ENCODE results near the gene ALG1. TPM values are rescaled to one million over a fixed set of nuclear protein-coding genes. Genes with fewer than 3 reads are reported as not detected.
A peak's percentile ranks its signal among the peaks of the same experiment; 100 is the strongest.

The ALG1 gene
- total and polyA plus RNA-seq, 5 donors from 2014 or later: 13.4 to 38.8 (median 34.0) TPM

- no peaks in the 10 kb centered on the region for H3K36me3 ChIP-seq (ENCODE audit: control insufficient read depth, insufficient read depth, low read length)
- Mint-ChIP-seq H3K9me3 (no peaks in the 10 kb centered on the region), H3K27ac (no peak overlapping the region), H3K4me1 (peaks cover 0 to 3% (median 0%) of the 10 kb centered on the region in 4 donors), H3K36me3 (peaks cover 3% of the 10 kb centered on the region), H3K27me3 (peaks cover 7% of the 10 kb centered on the region), H3K4me3 (no peak overlapping the region)
- no peaks in the 10 kb centered on the region for H3K27me3 ChIP-seq (ENCODE audit: control insufficient read depth, insufficient read depth, low read length)
- no peak for DNase-seq
- H3K4me1 ChIP-seq (ENCODE audit: control insufficient read depth, insufficient read depth, low read length, poor library complexity, severe bottlenecking): no peaks in the 10 kb centered on the region
- no peak for ATAC-seq (ENCODE audit: low read depth in 2 of 2)
- H3K4me3 ChIP-seq (ENCODE audit: low read depth, low read length): no peak overlapping the region
- no peaks in the 10 kb centered on the region for H3K9me3 ChIP-seq (ENCODE audit: control insufficient read depth in 2 of 2, low read length in 2 of 2)
- no peak overlapping the region for H3K27ac ChIP-seq (ENCODE audit: insufficient read depth, low read length, poor library complexity, severe bottlenecking)
Measured at GRCh38 chr16:5062790-5063765, 8.6 kb upstream of the ALG1 start.

- no peaks in the 10 kb centered on the region for H3K27me3 ChIP-seq (ENCODE audit: control insufficient read depth, insufficient read depth, low read length)
- no peak for ATAC-seq (ENCODE audit: low read depth in 2 of 2)
- H3K4me3 ChIP-seq (ENCODE audit: low read depth, low read length): no peak overlapping the region
- H3K27ac ChIP-seq (ENCODE audit: insufficient read depth, low read length, poor library complexity, severe bottlenecking): no peak overlapping the region
- Mint-ChIP-seq H3K4me3 (no peak overlapping the region), H3K36me3 (peaks cover 3% of the 10 kb centered on the region), H3K27ac (no peak overlapping the region), H3K27me3 (peaks cover 7% of the 10 kb centered on the region), H3K4me1 (peaks cover 0 to 3% (median 0%) of the 10 kb centered on the region in 4 donors), H3K9me3 (no peaks in the 10 kb centered on the region)
- no peaks in the 10 kb centered on the region for H3K36me3 ChIP-seq (ENCODE audit: control insufficient read depth, insufficient read depth, low read length)
- DNase-seq: no peak
- no peaks in the 10 kb centered on the region for H3K9me3 ChIP-seq (ENCODE audit: control insufficient read depth in 2 of 2, low read length in 2 of 2)
- H3K4me1 ChIP-seq (ENCODE audit: control insufficient read depth, insufficient read depth, low read length, poor library complexity, severe bottlenecking): no peaks in the 10 kb centered on the region
Measured at GRCh38 chr16:5064915-5065314, 6.7 kb upstream of the ALG1 start.

GRCh38 chr16:5065326-5065725 lies 6.3 kb upstream of the ALG1 start:
- H3K27me3 Mint-ChIP-seq: peaks cover 9% of the 10 kb centered on the region
- Histone ChIP-seq H3K9me3 (ENCODE audit: control insufficient read depth in 2 of 2, low read length in 2 of 2) (no peaks in the 10 kb centered on the region), H3K27ac (ENCODE audit: insufficient read depth, low read length, poor library complexity, severe bottlenecking) (no peak overlapping the region), H3K36me3 (ENCODE audit: control insufficient read depth, insufficient read depth, low read length) (no peaks in the 10 kb centered on the region), H3K4me1 (ENCODE audit: control insufficient read depth, insufficient read depth, low read length, poor library complexity, severe bottlenecking) (no peaks in the 10 kb centered on the region), H3K4me3 (ENCODE audit: low read depth, low read length) (no peak overlapping the region), H3K27me3 (ENCODE audit: control insufficient read depth, insufficient read depth, low read length) (no peaks in the 10 kb centered on the region)
- no peaks in the 10 kb centered on the region for H3K9me3 Mint-ChIP-seq
- peaks cover 3% of the 10 kb centered on the region for H3K36me3 Mint-ChIP-seq
- no peak overlapping the region for H3K27ac Mint-ChIP-seq
- H3K4me3 Mint-ChIP-seq: no peak overlapping the region
- DNase-seq: no peak
- peaks cover 0 to 3% (median 0%) of the 10 kb centered on the region in 4 donors for H3K4me1 Mint-ChIP-seq
- no peak for ATAC-seq (ENCODE audit: low read depth in 2 of 2)

GRCh38 chr16:5065813-5066212 lies 5.8 kb upstream of the ALG1 start, which contains the start of gene C16orf89:
Gene C16orf89 (minus strand): TSS chr16:5065956. CDS start chr16:5065908, 48 bp downstream.
- peaks cover 0 to 4% (median 2%) of the 10 kb centered on the region in 4 donors for H3K4me1 Mint-ChIP-seq
- H3K9me3 ChIP-seq (ENCODE audit: control insufficient read depth in 2 of 2, low read length in 2 of 2): no peaks in the 10 kb centered on the region
- no peak for ATAC-seq (ENCODE audit: low read depth in 2 of 2)

GRCh38 chr16:5066511-5066910 lies 5.1 kb upstream of the ALG1 start:
- H3K27ac Mint-ChIP-seq: no peak overlapping the region
- H3K27me3 Mint-ChIP-seq: peaks cover 15% of the 10 kb centered on the region
- no peak for DNase-seq
- no peak overlapping the region for H3K27ac ChIP-seq (ENCODE audit: insufficient read depth, low read length, poor library complexity, severe bottlenecking)
- H3K4me3 ChIP-seq (ENCODE audit: low read depth, low read length): no peak overlapping the region
- no peaks in the 10 kb centered on the region for H3K27me3 ChIP-seq (ENCODE audit: control insufficient read depth, insufficient read depth, low read length)
- H3K4me1 Mint-ChIP-seq: peaks cover 2 to 11% (median 5%) of the 10 kb centered on the region in 4 donors
- ATAC-seq (ENCODE audit: low read depth in 2 of 2): no peak
- no peaks in the 10 kb centered on the region for H3K9me3 Mint-ChIP-seq
- H3K36me3 Mint-ChIP-seq: peaks cover 3% of the 10 kb centered on the region
- H3K36me3 ChIP-seq (ENCODE audit: control insufficient read depth, insufficient read depth, low read length): no peaks in the 10 kb centered on the region
- H3K9me3 ChIP-seq (ENCODE audit: control insufficient read depth in 2 of 2, low read length in 2 of 2): no peaks in the 10 kb centered on the region
- peaks cover 6% of the 10 kb centered on the region for H3K4me1 ChIP-seq (ENCODE audit: control insufficient read depth, insufficient read depth, low read length, poor library complexity, severe bottlenecking)
- H3K4me3 Mint-ChIP-seq: no peak overlapping the region

More at GRCh38 chr16:5065813-5066212, 5.8 kb upstream of the ALG1 start, which contains the start of gene C16orf89:
- Histone ChIP-seq H3K4me1 (ENCODE audit: control insufficient read depth, insufficient read depth, low read length, poor library complexity, severe bottlenecking) (no peaks in the 10 kb centered on the region), H3K36me3 (ENCODE audit: control insufficient read depth, insufficient read depth, low read length) (no peaks in the 10 kb centered on the region), H3K27ac (ENCODE audit: insufficient read depth, low read length, poor library complexity, severe bottlenecking) (no peak within 1 kb of the TSS), H3K27me3 (ENCODE audit: control insufficient read depth, insufficient read depth, low read length) (no peaks in the 10 kb centered on the region), H3K4me3 (ENCODE audit: low read depth, low read length) (no peak within 1 kb of the TSS)
- no peak for DNase-seq
- Mint-ChIP-seq H3K4me3 (no peak within 1 kb of the TSS), H3K27ac (no peak within 1 kb of the TSS), H3K36me3 (peaks cover 3% of the 10 kb centered on the region), H3K27me3 (peaks cover 14% of the 10 kb centered on the region), H3K9me3 (no peaks in the 10 kb centered on the region)

- H3K4me1 Mint-ChIP-seq: peaks cover 13 to 29% (median 20%) of the 10 kb centered on the region in 4 donors
- H3K27ac ChIP-seq (ENCODE audit: insufficient read depth, low read length, poor library complexity, severe bottlenecking): no peak overlapping the region
Measured at GRCh38 chr16:5069048-5069447, 2.6 kb upstream of the ALG1 start.

GRCh38 chr16:5069854-5070253 lies 1.8 kb upstream of the ALG1 start:
- peak overlapping the region in 3 of 4 donors; percentile 35 to 41 (median 38) for H3K4me3 Mint-ChIP-seq
- H3K27me3 Mint-ChIP-seq: peaks cover 15% of the 10 kb centered on the region
- DNase-seq: no peak
- peaks cover 15 to 35% (median 24%) of the 10 kb centered on the region in 4 donors for H3K4me1 Mint-ChIP-seq
- Histone ChIP-seq H3K4me1 (ENCODE audit: control insufficient read depth, insufficient read depth, low read length, poor library complexity, severe bottlenecking) (peaks cover 24% of the 10 kb centered on the region), H3K27me3 (ENCODE audit: control insufficient read depth, insufficient read depth, low read length) (no peaks in the 10 kb centered on the region), H3K36me3 (ENCODE audit: control insufficient read depth, insufficient read depth, low read length) (peaks cover 7% of the 10 kb centered on the region), H3K27ac (ENCODE audit: insufficient read depth, low read length, poor library complexity, severe bottlenecking) (no peak overlapping the region), H3K4me3 (ENCODE audit: low read depth, low read length) (no peak overlapping the region), H3K9me3 (ENCODE audit: control insufficient read depth in 2 of 2, low read length in 2 of 2) (no peaks in the 10 kb centered on the region)
- peaks cover 5% of the 10 kb centered on the region for H3K36me3 Mint-ChIP-seq
- ATAC-seq (ENCODE audit: low read depth in 2 of 2): no peak
- peak overlapping the region in 1 of 3 donors; percentile 75 for H3K27ac Mint-ChIP-seq
- no peaks in the 10 kb centered on the region for H3K9me3 Mint-ChIP-seq

More at GRCh38 chr16:5069048-5069447, 2.6 kb upstream of the ALG1 start:
- ATAC-seq (ENCODE audit: low read depth in 2 of 2) (no peak), DNase-seq (no peak)
- peaks cover 24% of the 10 kb centered on the region for H3K4me1 ChIP-seq (ENCODE audit: control insufficient read depth, insufficient read depth, low read length, poor library complexity, severe bottlenecking)
- no peak overlapping the region for H3K27ac Mint-ChIP-seq
- no peaks in the 10 kb centered on the region for H3K9me3 ChIP-seq (ENCODE audit: control insufficient read depth in 2 of 2, low read length in 2 of 2)
- peaks cover 15% of the 10 kb centered on the region for H3K27me3 Mint-ChIP-seq
- H3K36me3 ChIP-seq (ENCODE audit: control insufficient read depth, insufficient read depth, low read length): peaks cover 3% of the 10 kb centered on the region
- H3K4me3 Mint-ChIP-seq: no peak overlapping the region
- no peaks in the 10 kb centered on the region for H3K36me3 Mint-ChIP-seq
- no peaks in the 10 kb centered on the region for H3K27me3 ChIP-seq (ENCODE audit: control insufficient read depth, insufficient read depth, low read length)
- H3K9me3 Mint-ChIP-seq: no peaks in the 10 kb centered on the region
- no peak overlapping the region for H3K4me3 ChIP-seq (ENCODE audit: low read depth, low read length)

Measured in CD4-positive, CD25-positive, alpha-beta regulatory T cell (primary cell).